ENCODE data around the gene GUF1. TPM values are rescaled to one million over a fixed set of nuclear protein-coding genes. Genes with fewer than 3 reads are reported as not detected.
"Not testable (repeated sequence)": the region's sequence is repeated elsewhere in the genome, so short reads cannot be mapped to it uniquely, and the experiment has no call there.

The GUF1 gene
- total RNA-seq, 2 experiments from 2014 or later, result 16.7 to 21.1 TPM

GRCh38 chr4:44725726-44726037 lies 47.5 kb downstream of the GUF1 start:
- H3K27ac ChIP-seq (ENCODE audit: low read depth in 1 of 2, low read length in 2 of 2), result no peak overlapping the region
- DNase-seq (no peak), ATAC-seq (ENCODE audit: poor library complexity) (no peak)
- H3K27me3 Mint-ChIP-seq, result no peaks in the 10 kb centered on the region
- peak overlapping the region; percentile 83 for H3K27ac Mint-ChIP-seq
- POLR2A ChIA-PET, result interaction anchor here (1.2 to 4.7 kb wide), 3 partner anchors 9 to 47 kb away, joined by 3 to 76 read pairs (median 5); partner anchors contain the start of gene GUF1
- peak overlapping the region; percentile 95 for H3K4me3 Mint-ChIP-seq
- H3K9me3 ChIP-seq (ENCODE audit: control insufficient read depth in 1 of 2, insufficient read depth in 1 of 2, low read length in 2 of 2), result no peaks in the 10 kb centered on the region
- H3K4me1 Mint-ChIP-seq (ENCODE audit: low read depth), result peaks cover 59% of the 10 kb centered on the region
- H3K4me1 ChIP-seq (ENCODE audit: insufficient read depth, low read length), result peaks cover 25% of the 10 kb centered on the region
- no peaks in the 10 kb centered on the region for H3K36me3 ChIP-seq (ENCODE audit: insufficient read depth, low read length)
- no peaks in the 10 kb centered on the region for H3K9me3 Mint-ChIP-seq
- H3K36me3 Mint-ChIP-seq (ENCODE audit: low read depth), result peaks cover 17% of the 10 kb centered on the region
- CTCF ChIA-PET, result interaction anchor here (1.0 to 1.2 kb wide), 2 partner anchors 33 to 48 kb away, joined by 4 read pairs; partner anchors contain the start of gene GUF1
- H3K27me3 ChIP-seq (ENCODE audit: control insufficient read depth in 1 of 2, insufficient read depth in 2 of 2, low read length in 2 of 2), result no peaks in the 10 kb centered on the region
- H3K4me3 ChIP-seq (ENCODE audit: low read length), result peak overlapping the region; percentile 91
- TF ChIP-seq, protein P1, sequence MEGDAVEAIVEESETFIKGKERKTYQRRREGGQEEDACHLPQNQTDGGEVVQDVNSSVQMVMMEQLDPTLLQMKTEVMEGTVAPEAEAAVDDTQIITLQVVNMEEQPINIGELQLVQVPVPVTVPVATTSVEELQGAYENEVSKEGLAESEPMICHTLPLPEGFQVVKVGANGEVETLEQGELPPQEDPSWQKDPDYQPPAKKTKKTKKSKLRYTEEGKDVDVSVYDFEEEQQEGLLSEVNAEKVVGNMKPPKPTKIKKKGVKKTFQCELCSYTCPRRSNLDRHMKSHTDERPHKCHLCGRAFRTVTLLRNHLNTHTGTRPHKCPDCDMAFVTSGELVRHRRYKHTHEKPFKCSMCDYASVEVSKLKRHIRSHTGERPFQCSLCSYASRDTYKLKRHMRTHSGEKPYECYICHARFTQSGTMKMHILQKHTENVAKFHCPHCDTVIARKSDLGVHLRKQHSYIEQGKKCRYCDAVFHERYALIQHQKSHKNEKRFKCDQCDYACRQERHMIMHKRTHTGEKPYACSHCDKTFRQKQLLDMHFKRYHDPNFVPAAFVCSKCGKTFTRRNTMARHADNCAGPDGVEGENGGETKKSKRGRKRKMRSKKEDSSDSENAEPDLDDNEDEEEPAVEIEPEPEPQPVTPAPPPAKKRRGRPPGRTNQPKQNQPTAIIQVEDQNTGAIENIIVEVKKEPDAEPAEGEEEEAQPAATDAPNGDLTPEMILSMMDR (IDR thresholded peaks at IDR 0.05), result no peak
- intact Hi-C loops (cut with DNase I, micrococcal nuclease), result loop anchor here (2.0 to 5.0 kb wide), 3 partner anchors 15 to 49 kb away; partner anchors contain the start of gene GUF1 (in 1 of the 2)

GRCh38 chr4:44726038-44726871 lies 48.0 kb downstream of the GUF1 start, which contains the start of gene GNPDA2:
GNPDA2 (minus strand) TSS chr4:44726556; CDS start chr4:44722207, 4,349 bp downstream.
- CTCF ChIA-PET, result interaction anchor here (1.0 to 1.2 kb wide), 2 partner anchors 33 to 48 kb away, joined by 4 read pairs; partner anchors contain the start of gene GUF1
- Mint-ChIP-seq H3K27me3 (no peaks in the 10 kb centered on the region), H3K36me3 (ENCODE audit: low read depth) (peaks cover 17% of the 10 kb centered on the region), H3K9me3 (no peaks in the 10 kb centered on the region), H3K4me3 (peak within 1 kb of the TSS; percentile 95), H3K27ac (peak within 1 kb of the TSS; percentile 83), H3K4me1 (ENCODE audit: low read depth) (peaks cover 53% of the 10 kb centered on the region)
- H3K4me1 ChIP-seq (ENCODE audit: insufficient read depth, low read length), result peaks cover 25% of the 10 kb centered on the region
- H3K36me3 ChIP-seq (ENCODE audit: insufficient read depth, low read length), result no peaks in the 10 kb centered on the region
- TF ChIP-seq, protein P1 (IDR thresholded peaks at IDR 0.05), result no peak
- ATAC-seq (ENCODE audit: poor library complexity), result peak; percentile 85
- H3K27me3 ChIP-seq (ENCODE audit: control insufficient read depth in 1 of 2, insufficient read depth in 2 of 2, low read length in 2 of 2), result no peaks in the 10 kb centered on the region
- H3K9me3 ChIP-seq (ENCODE audit: control insufficient read depth in 1 of 2, insufficient read depth in 1 of 2, low read length in 2 of 2), result no peaks in the 10 kb centered on the region
- peak within 1 kb of the TSS; percentile 91 for H3K4me3 ChIP-seq (ENCODE audit: low read length)
- intact Hi-C loops (cut with DNase I, micrococcal nuclease), result loop anchor here in 1 of 2 experiments (5.0 kb wide), 1 partner anchor 49 kb away; the partner anchor contains the start of gene GUF1
- DNase-seq, result peak; percentile 63 to 91 (median 77)
- POLR2A ChIA-PET, result interaction anchor here (1.6 to 4.7 kb wide), 4 partner anchors 8 to 48 kb away, joined by 5 to 76 read pairs (median 8); partner anchors contain the start of gene GUF1
- peak within 1 kb of the TSS in 1 of 2 donors; percentile 50 for H3K27ac ChIP-seq (ENCODE audit: low read depth in 1 of 2, low read length in 2 of 2)

DNA sequence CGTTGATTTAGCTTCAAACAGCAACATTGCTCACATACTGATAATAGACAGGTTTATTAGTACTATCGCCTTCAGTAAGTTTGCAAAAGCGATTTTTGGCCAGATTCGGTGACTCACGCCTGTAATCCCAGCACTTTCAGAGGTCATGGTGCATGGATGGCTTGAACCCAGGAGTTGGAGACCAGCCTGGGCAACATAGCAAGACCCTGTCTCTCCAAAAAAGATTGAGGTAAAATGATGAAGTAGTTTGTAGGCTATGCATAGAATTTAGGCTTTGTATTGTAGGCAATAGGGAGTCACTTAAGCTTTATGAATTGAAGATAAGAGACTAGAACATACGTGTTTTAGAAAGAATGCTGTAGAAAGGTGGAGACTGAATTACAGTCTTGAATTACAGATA lies 49.3 kb downstream of the GUF1 start:
- Mint-ChIP-seq H3K4me1 (ENCODE audit: low read depth) (peaks cover 44% of the 10 kb centered on the region), H3K36me3 (ENCODE audit: low read depth) (peaks cover 17% of the 10 kb centered on the region), H3K27me3 (no peaks in the 10 kb centered on the region), H3K9me3 (no peaks in the 10 kb centered on the region), H3K4me3 (peak overlapping the region; percentile 95), H3K27ac (peak overlapping the region; percentile 83)
- peak in 1 of 14 experiments; percentile 4 for DNase-seq
- no peak for ATAC-seq (ENCODE audit: poor library complexity)
- H3K36me3 ChIP-seq (ENCODE audit: insufficient read depth, low read length), result no peaks in the 10 kb centered on the region
- TF ChIP-seq, protein P1 (IDR thresholded peaks at IDR 0.05), result no peak
- H3K27ac ChIP-seq (ENCODE audit: low read depth in 1 of 2, low read length in 2 of 2), result no peak overlapping the region
- no peaks in the 10 kb centered on the region for H3K9me3 ChIP-seq (ENCODE audit: control insufficient read depth in 1 of 2, insufficient read depth in 1 of 2, low read length in 2 of 2)
- no peaks in the 10 kb centered on the region for H3K27me3 ChIP-seq (ENCODE audit: control insufficient read depth in 1 of 2, insufficient read depth in 2 of 2, low read length in 2 of 2)
- intact Hi-C loops (cut with DNase I, micrococcal nuclease), result loop anchor here in 1 of 2 experiments (5.0 kb wide), 1 partner anchor 50 kb away; the partner anchor contains the start of gene GUF1
- H3K4me3 ChIP-seq (ENCODE audit: low read length), result no peak overlapping the region
- peaks cover 25% of the 10 kb centered on the region for H3K4me1 ChIP-seq (ENCODE audit: insufficient read depth, low read length)
- CTCF ChIA-PET, result no interaction called here
- POLR2A ChIA-PET, result interaction anchor here (1.6 to 4.7 kb wide), 3 partner anchors 9 to 49 kb away, joined by 6 to 76 read pairs (median 10); partner anchors contain the start of gene GUF1

- Mint-ChIP-seq H3K4me1 (ENCODE audit: low read depth) (peaks cover 34% of the 10 kb centered on the region), H3K36me3 (ENCODE audit: low read depth) (peaks cover 17% of the 10 kb centered on the region), H3K27me3 (peaks cover 12% of the 10 kb centered on the region)
- H3K4me3 ChIP-seq (ENCODE audit: low read length); H3K27ac ChIP-seq (ENCODE audit: low read depth in 1 of 2, low read length in 2 of 2); DNase-seq; H3K9me3 ChIP-seq (ENCODE audit: control insufficient read depth in 1 of 2, insufficient read depth in 1 of 2, low read length in 2 of 2); H3K36me3 ChIP-seq (ENCODE audit: insufficient read depth, low read length); H3K9me3 Mint-ChIP-seq; ATAC-seq (ENCODE audit: poor library complexity); H3K27me3 ChIP-seq (ENCODE audit: control insufficient read depth in 1 of 2, insufficient read depth in 2 of 2, low read length in 2 of 2); H3K27ac Mint-ChIP-seq; H3K4me3 Mint-ChIP-seq; CTCF ChIA-PET: not testable (repeated sequence)
- intact Hi-C loops (cut with DNase I, micrococcal nuclease), result loop anchor here in 1 of 2 experiments (5.0 kb wide), 1 partner anchor 51 kb away; the partner anchor contains the start of gene GUF1
- POLR2A ChIA-PET, result interaction anchor here (4.7 kb wide), 1 partner anchor 50 kb away, joined by 76 read pairs; the partner anchor contains the start of gene GUF1
- H3K4me1 ChIP-seq (ENCODE audit: insufficient read depth, low read length), result peaks cover 23% of the 10 kb centered on the region
These were observed 50.5 kb downstream of the GUF1 start for GRCh38 chr4:44728694-44729093.
